Large intestine (tissue), 3 donors: Measurements from ENCODE around the gene CAMTA2. TPM values are rescaled to one million over a fixed set of nuclear protein-coding genes. Genes with fewer than 3 reads are reported as not detected.
"Not testable (repeated sequence)": the region's sequence is repeated elsewhere in the genome, so short reads cannot be mapped to it uniquely, and the experiment has no call there.

Experiments
- DNase-seq, 2 donors: peaks; one replicate each; pipeline versions ENCODE4 v3.0.0 to v3.0.0-alpha.2; 2013
- H3K27ac ChIP-seq: one replicate; pipeline ENCODE4 v1.5.1; 2013; ENCODE audit warnings: low read length
- H3K27me3 ChIP-seq: 2 replicates; pipeline ENCODE4 v1.6.1; 2013; ENCODE audit warnings: low read length; ENCODE audit not compliant: control insufficient read depth, insufficient read depth
- H3K36me3 ChIP-seq: 2 replicates; pipeline ENCODE4 v1.6.1; 2013; ENCODE audit warnings: low read length; ENCODE audit not compliant: control insufficient read depth, insufficient read depth
- H3K4me1 ChIP-seq: one replicate; pipeline ENCODE4 v1.6.1; 2013; ENCODE audit warnings: low read length; ENCODE audit not compliant: control insufficient read depth, insufficient read depth
- H3K4me3 ChIP-seq: one replicate; pipeline ENCODE4 v1.5.1; 2013; ENCODE audit warnings: low read length
- H3K9me3 ChIP-seq: one replicate; pipeline ENCODE4 v1.6.1; 2013; ENCODE audit warnings: mild to moderate bottlenecking, low read depth, low read length, moderate library complexity; ENCODE audit not compliant: control insufficient read depth
- WGBS: methylation state at CpG from one replicate; pipeline ENCODE4 v1.1.5; 2013; ENCODE audit warnings: low lambda C conversion rate; ENCODE audit not compliant: insufficient coverage; 5-methylcytosine and 5-hydroxymethylcytosine counted together
- polyA plus RNA-seq: library from polyadenylated mRNA; unstranded; fragments of 120-200 nt; gene quantifications from one replicate; pipeline ENCODE4 v1.2.1, GENCODE V29; 2013

The CAMTA2 gene
- polyA plus RNA-seq, 1 donor, result 35.6 TPM

- H3K4me3 ChIP-seq, result no peak within 1 kb of the TSS
- no peak within 1 kb of the TSS for H3K27ac ChIP-seq
- WGBS, result no CpG with 5 or more reads among the region's 14 CpGs
- no peak for DNase-seq
- no peaks in the 10 kb centered on the region for H3K27me3 ChIP-seq
- H3K4me1 ChIP-seq, result peaks cover 8% of the 10 kb centered on the region
- H3K9me3 ChIP-seq, result no peaks in the 10 kb centered on the region
- H3K36me3 ChIP-seq, result peaks cover 9% of the 10 kb centered on the region
These were observed 55.5 kb downstream of the CAMTA2 start, which contains the start of gene GP1BA for GRCh38 chr17:4931963-4932362. Gene GP1BA (plus strand): TSS chr17:4932277. CDS start chr17:4932605, 328 bp downstream.

GRCh38 chr17:4928881-4929280, 58.6 kb downstream of the CAMTA2 start:
- H3K9me3 ChIP-seq, result no peaks in the 10 kb centered on the region
- no peak for DNase-seq
- 100% methylated on average over 1 of the region's 18 CpGs for WGBS
- peaks cover under 1% of the 10 kb centered on the region for H3K4me1 ChIP-seq
- no peaks in the 10 kb centered on the region for H3K36me3 ChIP-seq
- no peak overlapping the region for H3K27ac ChIP-seq
- H3K27me3 ChIP-seq, result no peaks in the 10 kb centered on the region
- no peak overlapping the region for H3K4me3 ChIP-seq

- WGBS, result no CpG with 5 or more reads among the region's 24 CpGs
These were observed 60.7 kb downstream of the CAMTA2 start for GRCh38 chr17:4926577-4927335.

DNA sequence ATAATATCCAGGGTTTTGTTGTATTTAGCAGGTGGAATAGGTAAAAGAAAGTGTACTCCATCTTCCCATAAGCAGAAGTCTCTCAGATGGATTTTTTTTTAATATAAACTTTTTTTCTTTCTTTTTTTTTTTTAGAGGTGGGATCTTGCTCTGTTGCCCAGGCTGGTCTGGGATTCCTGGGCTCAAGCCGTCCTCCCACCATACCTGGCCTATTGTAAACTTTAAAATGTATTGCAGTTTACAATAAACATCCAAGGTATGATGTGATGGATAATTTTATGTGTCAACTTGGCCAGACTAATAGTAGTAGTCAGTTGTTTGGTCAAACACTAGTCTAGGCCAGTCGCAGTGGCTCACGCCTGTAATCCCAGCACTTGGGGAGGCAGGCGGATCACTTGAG, 66.2 kb downstream of the CAMTA2 start:
- Histone ChIP-seq H3K9me3 (no peaks in the 10 kb centered on the region), H3K36me3 (no peaks in the 10 kb centered on the region), H3K27me3 (no peaks in the 10 kb centered on the region), H3K4me3 (no peak overlapping the region), H3K27ac (no peak overlapping the region), H3K4me1 (no peaks in the 10 kb centered on the region)
- no CpG with 5 or more reads among the region's 4 CpGs for WGBS
- DNase-seq, result no peak

More at GRCh38 chr17:4926577-4927335, 60.7 kb downstream of the CAMTA2 start:
- not testable (repeated sequence) for H3K27me3 ChIP-seq, H3K27ac ChIP-seq, H3K4me1 ChIP-seq, DNase-seq, H3K9me3 ChIP-seq, H3K36me3 ChIP-seq, H3K4me3 ChIP-seq

DNA sequence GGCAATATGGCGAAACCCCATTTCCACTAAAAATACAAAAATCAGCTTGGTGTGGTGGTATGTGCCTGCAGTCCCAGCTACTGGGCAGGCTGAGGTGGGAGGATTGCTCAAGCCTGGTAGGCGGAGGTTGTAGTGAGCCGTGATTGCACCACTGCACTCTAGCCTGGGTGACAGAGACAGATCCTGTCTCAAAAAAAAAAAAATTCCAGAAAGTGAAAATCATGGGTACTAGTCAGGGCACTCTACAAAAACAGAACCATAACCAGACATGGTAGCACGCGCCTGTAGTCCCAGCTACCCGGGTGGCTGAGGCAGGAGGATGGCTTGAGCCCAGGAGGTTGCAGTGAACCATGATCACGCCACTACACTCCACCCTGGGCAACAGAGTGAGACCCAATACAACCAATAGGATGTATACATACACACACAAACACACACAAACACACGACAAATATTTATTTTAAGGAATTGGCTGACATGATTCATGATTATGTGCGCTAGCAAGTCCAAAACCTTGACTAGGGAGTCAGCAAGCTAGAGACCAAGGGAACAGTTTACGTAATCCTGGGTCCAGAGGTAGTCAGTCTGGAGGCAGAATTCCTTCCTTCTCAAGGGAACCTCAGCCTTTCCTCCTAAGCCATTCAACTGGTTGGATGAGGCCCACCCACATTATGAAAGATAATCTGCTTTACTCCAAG, 67.0 kb downstream of the CAMTA2 start:
- Histone ChIP-seq H3K36me3 (no peaks in the 10 kb centered on the region), H3K4me1 (no peaks in the 10 kb centered on the region), H3K27ac (no peak overlapping the region), H3K4me3 (no peak overlapping the region), H3K9me3 (no peaks in the 10 kb centered on the region), H3K27me3 (no peaks in the 10 kb centered on the region)
- DNase-seq, result no peak
- no CpG with 5 or more reads among the region's 10 CpGs for WGBS

DNA sequence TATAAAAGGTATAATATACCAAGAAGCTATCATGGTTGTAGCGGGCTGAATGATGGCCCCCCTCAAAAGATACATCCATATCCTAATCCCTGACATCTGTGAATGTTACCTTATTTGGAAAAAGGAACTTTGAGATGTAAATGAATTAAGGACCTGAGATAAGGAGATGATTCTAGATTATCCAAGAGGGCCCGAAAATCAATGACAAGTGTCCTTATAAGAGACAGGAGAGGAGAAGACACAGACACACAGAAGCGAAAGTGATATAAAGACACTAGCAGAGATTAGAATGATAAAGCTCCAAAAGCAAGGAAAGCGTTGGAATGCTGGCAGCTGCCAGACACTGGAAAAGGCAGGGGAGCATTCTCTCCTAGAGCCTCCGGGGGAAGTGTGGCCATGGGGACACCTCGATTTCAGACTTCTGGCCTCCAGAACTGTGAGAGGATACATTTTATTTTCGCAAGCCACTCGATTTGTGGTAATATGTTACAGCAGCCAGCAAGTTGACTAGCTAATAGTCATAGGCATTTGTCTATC, 67.9 kb downstream of the CAMTA2 start:
- no peaks in the 10 kb centered on the region for H3K4me1 ChIP-seq
- no peak for DNase-seq
- no peaks in the 10 kb centered on the region for H3K36me3 ChIP-seq
- no peak overlapping the region for H3K27ac ChIP-seq
- H3K27me3 ChIP-seq, result no peaks in the 10 kb centered on the region
- WGBS, result 86% methylated on average over 5 of the region's 8 CpGs
- no peak overlapping the region for H3K4me3 ChIP-seq
- no peaks in the 10 kb centered on the region for H3K9me3 ChIP-seq

Other genes starting within 250 kb of the CAMTA2 start
- 5.1 TPM for gene ZMYND15, start 247.8 kb downstream of the CAMTA2 start, polyA plus RNA-seq
- gene CXCL16, start 247.7 kb downstream of the CAMTA2 start, polyA plus RNA-seq, result 62.1 TPM
- 44.0 TPM for gene TM4SF5, start 215.8 kb downstream of the CAMTA2 start, polyA plus RNA-seq
- gene VMO1, start 201.3 kb downstream of the CAMTA2 start, polyA plus RNA-seq, result 2.1 TPM
- gene GLTPD2, start 198.7 kb downstream of the CAMTA2 start, polyA plus RNA-seq, result 34.4 TPM
- 97.1 TPM for gene PSMB6, start 191.5 kb downstream of the CAMTA2 start, polyA plus RNA-seq
- 21.8 TPM for gene PLD2, start 180.5 kb downstream of the CAMTA2 start, polyA plus RNA-seq
- gene MINK1, start 154.3 kb downstream of the CAMTA2 start, polyA plus RNA-seq, result 103 TPM
- 2.1 TPM for gene C17orf107, start 88.1 kb downstream of the CAMTA2 start, polyA plus RNA-seq
- gene CHRNE, start 84.6 kb downstream of the CAMTA2 start, polyA plus RNA-seq, result 0.37 TPM
- gene GP1BA, start 55.4 kb downstream of the CAMTA2 start, polyA plus RNA-seq, result 1.5 TPM
- gene SLC25A11, start 47.6 kb downstream of the CAMTA2 start, polyA plus RNA-seq, result 47.1 TPM
- 117 TPM for gene RNF167, start 47.4 kb downstream of the CAMTA2 start, polyA plus RNA-seq
- 557 TPM for gene PFN1, start 39.1 kb downstream of the CAMTA2 start, polyA plus RNA-seq
- 31.4 TPM for gene ENO3, start 36.6 kb downstream of the CAMTA2 start, polyA plus RNA-seq
- gene SPAG7, start 19.9 kb downstream of the CAMTA2 start, polyA plus RNA-seq, result 82.0 TPM
- gene INCA1, start 9.8 kb upstream of the CAMTA2 start, polyA plus RNA-seq, result 4.6 TPM
- gene KIF1C, start 10.3 kb upstream of the CAMTA2 start, polyA plus RNA-seq, result 69.2 TPM
- 3.2 TPM for gene SLC52A1, start 47.8 kb upstream of the CAMTA2 start, polyA plus RNA-seq
- gene ZFP3, start 90.8 kb upstream of the CAMTA2 start, polyA plus RNA-seq, result 9.9 TPM
- gene ZNF232, start 124.2 kb upstream of the CAMTA2 start, polyA plus RNA-seq, result 11.1 TPM
- gene USP6, start 128.4 kb upstream of the CAMTA2 start, polyA plus RNA-seq, result 0.54 TPM
- 14.6 TPM for gene ZNF594, start 204.2 kb upstream of the CAMTA2 start, polyA plus RNA-seq
- 4.1 TPM for gene SCIMP, start 247.2 kb upstream of the CAMTA2 start, polyA plus RNA-seq